Epithelial cell of proximal tubule (primary cell): ENCODE measurements around the gene SYT3. TPM values are rescaled to one million over a fixed set of nuclear protein-coding genes. Genes with fewer than 3 reads are reported as not detected.

Experiments
- DNase-seq: peaks from one replicate; pipeline ENCODE4 v3.0.0-alpha.2; 2011; ENCODE audit warnings: low read depth
- H3K4me3 ChIP-seq: 2 replicates; pipeline ENCODE4 v1.5.1; 2011; ENCODE audit warnings: low read depth, mild to moderate bottlenecking, low read length
- total RNA-seq: library from RNA; depleted of rRNA; stranded (reverse); fragments of >200 nt; gene quantifications from 2 replicates; pipeline ENCODE4 v1.2.3, GENCODE V29; 2015
- TF ChIP-seq, protein P1 (sequence below): conservative IDR thresholded peaks from 2 replicates; pipeline ENCODE4 v1.5.1; 2012; ENCODE audit warnings: low read depth, mild to moderate bottlenecking, low read length

The SYT3 gene
- total RNA-seq, 1 donor from 2014 or later = not detected

DNA sequence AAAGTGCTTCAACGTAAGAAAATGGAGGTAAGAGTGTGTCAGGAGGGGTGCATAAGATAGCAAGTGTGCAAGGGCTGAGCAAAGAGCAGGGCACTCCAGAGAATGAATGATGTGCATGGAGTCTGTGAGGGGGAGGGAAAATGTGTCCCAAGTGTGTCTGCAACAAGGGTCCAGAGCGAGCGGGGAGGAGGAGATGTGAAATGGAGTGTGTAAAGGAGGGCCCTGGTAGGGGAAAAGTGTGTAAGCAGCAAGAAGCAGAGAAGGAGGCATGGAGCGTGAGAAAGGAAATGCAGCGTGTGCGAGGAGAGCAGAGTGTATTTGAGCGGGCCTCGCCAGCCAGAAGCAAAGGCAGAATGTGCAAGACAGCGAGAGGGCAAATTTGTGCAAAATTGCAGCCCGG, 21.3 kb upstream of the SYT3 start:
- DNase-seq = no peak
- H3K4me3 ChIP-seq = no peak overlapping the region
- TF ChIP-seq, protein P1, sequence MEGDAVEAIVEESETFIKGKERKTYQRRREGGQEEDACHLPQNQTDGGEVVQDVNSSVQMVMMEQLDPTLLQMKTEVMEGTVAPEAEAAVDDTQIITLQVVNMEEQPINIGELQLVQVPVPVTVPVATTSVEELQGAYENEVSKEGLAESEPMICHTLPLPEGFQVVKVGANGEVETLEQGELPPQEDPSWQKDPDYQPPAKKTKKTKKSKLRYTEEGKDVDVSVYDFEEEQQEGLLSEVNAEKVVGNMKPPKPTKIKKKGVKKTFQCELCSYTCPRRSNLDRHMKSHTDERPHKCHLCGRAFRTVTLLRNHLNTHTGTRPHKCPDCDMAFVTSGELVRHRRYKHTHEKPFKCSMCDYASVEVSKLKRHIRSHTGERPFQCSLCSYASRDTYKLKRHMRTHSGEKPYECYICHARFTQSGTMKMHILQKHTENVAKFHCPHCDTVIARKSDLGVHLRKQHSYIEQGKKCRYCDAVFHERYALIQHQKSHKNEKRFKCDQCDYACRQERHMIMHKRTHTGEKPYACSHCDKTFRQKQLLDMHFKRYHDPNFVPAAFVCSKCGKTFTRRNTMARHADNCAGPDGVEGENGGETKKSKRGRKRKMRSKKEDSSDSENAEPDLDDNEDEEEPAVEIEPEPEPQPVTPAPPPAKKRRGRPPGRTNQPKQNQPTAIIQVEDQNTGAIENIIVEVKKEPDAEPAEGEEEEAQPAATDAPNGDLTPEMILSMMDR = no peak

DNA sequence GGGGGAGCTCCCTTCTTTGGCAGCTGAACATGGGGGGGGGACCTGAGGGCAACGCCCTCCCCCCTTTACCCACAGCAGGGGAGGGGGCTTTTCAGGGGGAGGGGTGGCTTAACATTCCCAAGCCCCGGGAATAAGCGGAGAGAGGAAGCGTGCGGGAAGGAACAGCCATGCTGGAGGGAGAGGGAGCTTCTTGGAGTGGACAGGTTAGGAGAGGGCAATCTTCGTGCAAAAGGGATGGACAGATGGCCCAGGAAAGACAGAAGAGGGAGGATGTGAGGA, 20.3 kb upstream of the SYT3 start:
- DNase-seq = no peak
- H3K4me3 ChIP-seq = no peak overlapping the region
- TF ChIP-seq, protein P1 = no peak

- H3K4me3 ChIP-seq = peak overlapping the region; percentile 14
- TF ChIP-seq, protein P1 = no peak
- no peak for DNase-seq
These were observed 19.8 kb upstream of the SYT3 start for GRCh38 chr19:50659318-50660087.

GRCh38 chr19:50658441-50659317, 19.0 kb upstream of the SYT3 start:
- no peak for DNase-seq
- TF ChIP-seq, protein P1 = no peak
- H3K4me3 ChIP-seq = peak overlapping the region; percentile 52

DNA sequence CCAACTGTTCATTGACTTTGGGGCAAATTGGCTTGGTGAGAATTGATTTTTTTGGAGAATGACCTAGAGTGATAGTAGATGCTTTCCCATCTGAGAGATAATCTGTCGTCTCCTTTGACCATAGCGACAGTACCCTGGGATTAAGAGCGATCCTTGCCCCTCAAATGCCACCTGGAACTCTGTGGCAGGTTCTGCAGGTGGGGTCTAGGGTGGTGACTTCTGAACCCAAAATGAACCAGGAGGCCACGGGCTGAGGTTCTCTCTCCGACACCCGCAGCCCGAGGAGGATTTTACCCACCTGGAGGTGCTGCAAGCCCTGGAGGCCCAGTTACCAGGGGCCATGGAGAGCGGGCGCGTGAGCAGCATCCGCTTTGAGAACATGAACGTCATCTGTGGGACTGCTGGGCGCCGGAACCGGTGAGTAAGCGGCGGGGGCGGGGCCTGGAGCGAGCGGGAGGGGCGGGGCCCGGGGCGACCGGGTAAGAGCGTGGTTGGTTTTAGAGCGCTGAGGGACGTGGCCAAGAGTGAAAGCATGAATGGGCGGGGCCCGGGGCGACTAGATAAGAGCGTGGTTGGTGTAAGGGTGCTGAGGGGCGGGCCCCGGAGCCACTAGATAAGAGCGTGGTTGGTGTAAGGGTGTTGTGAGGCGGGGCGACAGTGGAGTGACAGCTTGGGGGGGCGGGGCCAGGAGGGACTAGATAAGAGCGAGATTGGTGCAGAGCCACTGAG, 18.2 kb upstream of the SYT3 start:
- TF ChIP-seq, protein P1 = no peak
- peak overlapping the region; percentile 59 for H3K4me3 ChIP-seq
- peak; percentile 79 for DNase-seq

- TF ChIP-seq, protein P1 = no peak
- H3K4me3 ChIP-seq = peak overlapping the region; percentile 59
- DNase-seq = no peak
These were observed 17.6 kb upstream of the SYT3 start for GRCh38 chr19:50657222-50657669.
